ENCODE data around the gene KCNK4. TPM values are rescaled to one million over a fixed set of nuclear protein-coding genes. Genes with fewer than 3 reads are reported as not detected.
A peak's percentile ranks its signal among the peaks of the same experiment; 100 is the strongest.

KCNK4 gene
- total and polyA plus RNA-seq, 8 donors, result not detected

DNA sequence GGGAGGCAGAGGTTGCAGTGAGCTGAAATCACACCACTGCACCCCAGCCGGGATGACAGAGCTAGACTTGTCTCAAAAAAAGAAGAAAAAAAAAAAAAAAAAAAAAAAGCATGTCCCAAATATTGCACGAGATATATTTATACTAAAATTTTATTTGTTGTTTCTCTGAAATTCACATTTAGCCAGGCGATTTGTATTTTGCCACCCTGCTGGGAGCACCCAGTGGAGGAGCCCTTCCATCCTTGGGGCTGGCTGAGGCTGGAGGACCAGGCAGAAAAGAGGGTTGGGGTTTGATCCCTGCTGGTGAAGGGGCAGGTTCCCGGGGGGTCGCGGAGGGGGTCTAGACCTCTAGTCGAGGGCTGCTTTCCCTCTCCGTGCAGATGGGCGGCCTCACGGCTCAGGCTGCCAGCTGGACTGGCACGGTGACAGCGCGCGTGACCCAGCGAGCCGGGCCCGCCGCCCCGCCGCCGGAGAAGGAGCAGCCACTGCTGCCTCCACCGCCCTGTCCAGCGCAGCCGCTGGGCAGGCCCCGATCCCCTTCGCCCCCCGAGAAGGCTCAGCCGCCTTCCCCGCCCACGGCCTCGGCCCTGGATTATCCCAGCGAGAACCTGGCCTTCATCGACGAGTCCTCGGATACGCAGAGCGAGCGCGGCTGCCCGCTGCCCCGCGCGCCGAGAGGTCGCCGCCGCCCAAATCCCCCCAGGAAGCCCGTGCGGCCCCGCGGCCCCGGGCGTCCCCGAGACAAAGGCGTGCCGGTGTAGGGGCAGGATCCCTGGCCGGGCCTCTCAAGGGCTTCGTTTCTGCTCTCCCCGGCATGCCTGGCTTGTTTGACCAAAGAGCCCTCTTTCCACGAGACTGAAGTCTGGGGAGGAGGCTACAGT, 8.1 kb downstream of the KCNK4 start:
- Histone ChIP-seq H3K27ac (peak overlapping the region in 1 of 5 donors; percentile 9), H3K27me3 (peaks cover 17 to 95% (median 45%) of the 10 kb centered on the region in 3 donors), H3K4me1 (peaks cover 36 to 50% (median 36%) of the 10 kb centered on the region in 4 donors), H3K36me3 (no peaks in the 10 kb centered on the region), H3K9me3 (no peaks in the 10 kb centered on the region), H3K4me3 (peak overlapping the region; percentile 43 to 55 (median 44))
- TF ChIP-seq CTCF (IDR thresholded peaks at IDR 0.05) (no peak), POLR2AphosphoS5 (IDR thresholded peaks at IDR 0.05) (peak in 2 of 3 donors; percentile 7 to 15)
- 3 to 5% (median 4%) methylated on average over 41 to 60 of the region's 60 CpGs for WGBS, 5 donors
- intact Hi-C loops (cut with DNase I; ENCODE audit: low total_unique reads), result loop anchor here (10.0 kb wide), 1 partner anchor 94 kb away; the partner anchor contains the start of gene FERMT3
- peak; percentile 78 to 79 for DNase-seq

- H3K27me3 ChIP-seq, result peaks cover 17 to 87% (median 45%) of the 10 kb centered on the region in 3 donors
- no peaks in the 10 kb centered on the region for H3K9me3 ChIP-seq
- WGBS, 5 donors, result 5 to 9% (median 6%) methylated on average over 46 to 54 of the region's 54 CpGs
- TF ChIP-seq POLR2A (IDR thresholded peaks at IDR 0.05), result no peak
- no peak for TF ChIP-seq EP300 (IDR thresholded peaks at IDR 0.05)
- TF ChIP-seq POLR2AphosphoS5 (IDR thresholded peaks at IDR 0.05), result no peak
- TF ChIP-seq CTCF (IDR thresholded peaks at IDR 0.05), result no peak
- peaks cover 38 to 53% (median 43%) of the 10 kb centered on the region in 4 donors for H3K4me1 ChIP-seq
- no peaks in the 10 kb centered on the region for H3K36me3 ChIP-seq
- peak within 1 kb of the TSS; percentile 43 to 55 (median 44) for H3K4me3 ChIP-seq
- DNase-seq, result no peak
- peak within 1 kb of the TSS in 3 of 5 donors; percentile 0 to 11 (median 11) for H3K27ac ChIP-seq
- intact Hi-C loops (cut with DNase I; ENCODE audit: low total_unique reads), result loop anchor here (10.0 kb wide), 1 partner anchor 95 kb away; the partner anchor contains the start of gene FERMT3
These were observed 8.9 kb downstream of the KCNK4 start, which contains the start of gene CATSPERZ for GRCh38 chr11:64299847-64300648. Gene CATSPERZ, plus strand, starts transcription at chr11:64300358. Its CDS starts 53 bp downstream, at chr11:64300411.

- intact Hi-C loops (cut with DNase I; ENCODE audit: low total_unique reads), result no loop called here
These were observed 12.3 kb downstream of the KCNK4 start for GRCh38 chr11:64303109-64304031.

More at GRCh38 chr11:64303109-64304031, 12.3 kb downstream of the KCNK4 start:
- Histone ChIP-seq H3K4me3 (peak overlapping the region in 3 of 4 donors; percentile 64 to 82 (median 77)), H3K27me3 (peaks cover 3 to 53% (median 25%) of the 10 kb centered on the region in 3 donors), H3K36me3 (peaks cover 0 to 10% (median 7%) of the 10 kb centered on the region in 4 donors), H3K27ac (peak overlapping the region in 4 of 5 donors; percentile 95 to 97 (median 96)), H3K9me3 (no peaks in the 10 kb centered on the region), H3K4me1 (peaks cover 50 to 62% (median 58%) of the 10 kb centered on the region in 4 donors)
- 80 to 87% (median 85%) methylated on average over 13 of the region's 13 CpGs for WGBS, 5 donors
- TF ChIP-seq POLR2A (IDR thresholded peaks at IDR 0.05) (no peak), POLR2AphosphoS5 (IDR thresholded peaks at IDR 0.05) (no peak), CTCF (IDR thresholded peaks at IDR 0.05) (no peak), EP300 (IDR thresholded peaks at IDR 0.05) (no peak)
- DNase-seq, result no peak
